ENCODE results near the gene SCOC. TPM values are rescaled to one million over a fixed set of nuclear protein-coding genes. Genes with fewer than 3 reads are reported as not detected.

Gene SCOC
- total and polyA plus RNA-seq, 9 of the 15 experiments (the other 6 are each of a cell fraction or from before 2014, with no cell fraction given), result 16.8 to 110 (median 46.7) TPM

GRCh38 chr4:140330311-140330900 lies 43.0 kb upstream of the SCOC start:
- intact Hi-C loops (cut with micrococcal nuclease), result loop anchor here (1.0 kb wide), 1 partner anchor 521 kb away; no protein-coding TSS in a partner anchor

More at GRCh38 chr4:140330311-140330900, 43.0 kb upstream of the SCOC start:
- H3K79me2 ChIP-seq (ENCODE audit: control insufficient read depth, insufficient read depth, low read length), result no peaks in the 10 kb centered on the region
- no peaks in the 10 kb centered on the region for H3K27me3 ChIP-seq (ENCODE audit: control insufficient read depth in 2 of 2, insufficient read depth in 2 of 2, low read length in 2 of 2)
- no TSS peak for BruUV-seq (replicated peaks)
- DNase-seq (ENCODE audit: extremely low read depth in 1 of 4, low spot score in 3 of 4) (peak in 3 of 4 experiments; percentile 14 to 29 (median 23)), ATAC-seq (peak; percentile 60; the same call in 1 of the 3 replicates), FAIRE-seq (no peak)
- no peak overlapping the region for H3K4me2 ChIP-seq (ENCODE audit: insufficient read depth, low read length)
- no peak overlapping the region for H2AFZ ChIP-seq (ENCODE audit: low read depth, low read length)
- H4K20me1 ChIP-seq (replicated peaks; ENCODE audit: control insufficient read depth, insufficient read depth, low read length), result no peaks in the 10 kb centered on the region
- no peak overlapping the region for H3K27ac ChIP-seq (ENCODE audit: extremely low read depth, low read depth, low read length)
- peaks cover 0 to 4% of the 10 kb centered on the region in 2 experiments; a peak in 1 of 5 replicates for H3K4me1 ChIP-seq (replicated peaks in 1 of 2; ENCODE audit: control insufficient read depth in 2 of 2, insufficient read depth in 2 of 2, low read length in 2 of 2)
- no peaks in the 10 kb centered on the region for H3K9me1 ChIP-seq (ENCODE audit: control insufficient read depth, insufficient read depth, low read length)
- H3K9ac ChIP-seq (ENCODE audit: insufficient read depth in 1 of 2, low read depth in 2 of 2, low read length in 2 of 2), result no peak overlapping the region
- CTCF ChIA-PET (ENCODE audit: low intra/inter-chr PET ratio), result no interaction called here
- WGBS (ENCODE audit: insufficient coverage, low coverage, missing lambda C conversion rate), result 0% methylated on average over 1 of the region's 1 CpG
- H3K4me3 ChIP-seq, result no peak overlapping the region
- POLR2A ChIA-PET, result no interaction called here
- no peak for TF ChIP-seq RBM39 (optimal IDR thresholded peaks at IDR 0.05; ENCODE audit: low read depth, low read length)
- peak in 1 of 2 experiments; percentile 34; a peak in 2 of 4 replicates for TF ChIP-seq RAD21 (CRISPR knock-in tag; conservative IDR thresholded peaks at IDR 0.05 in 1 of 2, IDR thresholded peaks at IDR 0.05 in 1 of 2)
- peak; percentile 38 for TF ChIP-seq MEIS2 (IDR thresholded peaks at IDR 0.05; ENCODE audit: partially characterized antibody)
- peak; percentile 22 to 53 (median 30); a peak in 3 of 6 replicates for TF ChIP-seq CTCF (IDR thresholded peaks at IDR 0.05 in 2 of 3, conservative IDR thresholded peaks at IDR 0.05 in 1 of 3; ENCODE audit: insufficient read depth in 2 of 3, low read depth in 1 of 3, low read length in 3 of 3)
- no peaks in the 10 kb centered on the region for H3K36me3 ChIP-seq (ENCODE audit: control insufficient read depth, insufficient read depth, low read length)
- in situ Hi-C loops (cut with MboI), result no loop called here
- no peaks in the 10 kb centered on the region for H3K9me3 ChIP-seq (replicated peaks; ENCODE audit: control insufficient read depth, insufficient read depth, low read depth, low read length)
